H7 (cell line): ENCODE data around the gene CSTPP1. TPM values are rescaled to one million over a fixed set of nuclear protein-coding genes. Genes with fewer than 3 reads are reported as not detected.

ENCODE experiments used
- DNase-seq: peaks from one replicate; pipeline ENCODE4 v3.0.0; 2012
- H3K27me3 ChIP-seq: 2 replicates; pipeline ENCODE4 v1.6.0; 2011; ENCODE audit warnings: mild to moderate bottlenecking, low read length; ENCODE audit not compliant: control insufficient read depth, insufficient read depth
- H3K36me3 ChIP-seq: replicated peaks from 2 replicates; pipeline ENCODE4 v1.5.1; 2011; ENCODE audit warnings: low read length; ENCODE audit not compliant: control insufficient read depth, insufficient read depth
- H3K4me3 ChIP-seq: 2 replicates; pipeline ENCODE4 v1.5.1; 2011; ENCODE audit warnings: low read depth, mild to moderate bottlenecking, control low read depth, low read length, moderate library complexity; ENCODE audit not compliant: insufficient read depth
- total RNA-seq: library from RNA; depleted of rRNA; stranded (reverse); fragments of >200 nt; shearing (Covaris generic); gene quantifications from 2 replicates; pipeline ENCODE4 v1.2.3, GENCODE V29; 2014

Gene CSTPP1
- total RNA-seq, 1 experiment from 2014 or later: 29.3 TPM

- H3K27me3 ChIP-seq: no peaks in the 10 kb centered on the region
- peaks cover 14% of the 10 kb centered on the region for H3K36me3 ChIP-seq
- H3K4me3 ChIP-seq: no peak overlapping the region
- DNase-seq: no peak
Observed at GRCh38 chr11:46900091-46900746, 36.3 kb upstream of the CSTPP1 start.

DNA sequence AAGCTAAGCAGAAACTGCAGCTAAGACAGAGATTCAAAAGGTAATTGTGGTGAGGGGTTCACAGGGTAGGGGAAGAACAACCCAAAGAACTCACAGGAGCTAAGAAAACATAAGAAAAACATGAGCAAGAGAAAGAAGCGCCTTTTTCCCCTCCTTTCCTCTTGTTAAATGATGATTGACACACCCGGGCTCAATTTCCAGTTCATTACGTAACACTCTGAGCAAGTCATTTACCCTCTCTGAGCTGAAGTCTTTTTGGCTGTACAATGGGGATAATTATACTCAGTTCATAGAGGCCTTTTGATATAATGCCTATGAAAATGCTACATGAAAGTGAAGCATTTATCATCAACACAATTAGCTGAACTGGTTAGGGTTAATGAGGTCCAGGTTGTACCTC, 35.4 kb upstream of the CSTPP1 start:
- no peak overlapping the region for H3K4me3 ChIP-seq
- DNase-seq: no peak

DNA sequence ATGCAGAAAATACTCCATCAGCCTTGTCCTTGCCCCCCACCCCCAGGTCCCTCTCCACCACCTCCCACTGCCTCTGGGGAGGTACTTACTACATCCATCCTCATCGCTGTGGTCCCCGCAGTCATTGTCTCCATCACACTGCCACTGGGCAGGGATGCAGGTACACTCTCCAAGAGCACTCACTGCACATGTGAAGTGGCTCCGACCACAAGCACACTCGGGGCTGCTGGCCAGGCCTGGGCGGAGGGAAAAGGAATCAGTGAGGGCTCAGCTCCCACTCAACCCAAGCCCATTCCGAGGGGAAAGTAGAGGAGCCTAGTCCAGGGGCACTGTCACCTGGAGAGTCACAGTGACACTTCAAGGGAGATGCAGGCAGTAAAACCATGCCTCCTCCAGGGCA, 33.9 kb upstream of the CSTPP1 start:
- no peak for DNase-seq
- Histone ChIP-seq H3K4me3 (no peak overlapping the region), H3K36me3 (peaks cover 7% of the 10 kb centered on the region), H3K27me3 (no peaks in the 10 kb centered on the region)

More for the DNA sequence above, 35.4 kb upstream of the CSTPP1 start:
- no peaks in the 10 kb centered on the region for H3K27me3 ChIP-seq
- peaks cover 12% of the 10 kb centered on the region for H3K36me3 ChIP-seq

DNA sequence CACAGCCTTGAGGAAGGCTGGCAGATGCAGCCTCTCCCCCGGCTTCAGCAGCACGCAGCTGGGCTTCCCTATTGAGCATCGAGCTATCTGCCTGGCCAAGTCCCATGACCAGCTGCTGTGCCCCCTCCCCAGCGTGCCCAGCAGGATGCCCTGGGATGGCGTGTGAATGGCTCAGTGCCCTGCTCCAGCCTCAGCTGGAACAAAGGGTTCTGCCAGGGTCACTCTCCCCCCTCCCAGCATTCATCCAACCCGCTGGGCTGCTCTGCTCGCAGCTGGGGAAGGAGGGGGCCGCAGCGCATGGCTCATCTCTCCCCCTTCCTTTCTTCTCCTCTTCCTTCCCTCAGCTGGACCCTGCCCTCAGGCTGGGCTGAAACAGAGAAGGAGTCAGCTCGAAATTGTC, 32.7 kb upstream of the CSTPP1 start:
- Histone ChIP-seq H3K27me3 (no peaks in the 10 kb centered on the region), H3K36me3 (peaks cover 4% of the 10 kb centered on the region), H3K4me3 (no peak overlapping the region)
- peak; percentile 87 for DNase-seq

DNA sequence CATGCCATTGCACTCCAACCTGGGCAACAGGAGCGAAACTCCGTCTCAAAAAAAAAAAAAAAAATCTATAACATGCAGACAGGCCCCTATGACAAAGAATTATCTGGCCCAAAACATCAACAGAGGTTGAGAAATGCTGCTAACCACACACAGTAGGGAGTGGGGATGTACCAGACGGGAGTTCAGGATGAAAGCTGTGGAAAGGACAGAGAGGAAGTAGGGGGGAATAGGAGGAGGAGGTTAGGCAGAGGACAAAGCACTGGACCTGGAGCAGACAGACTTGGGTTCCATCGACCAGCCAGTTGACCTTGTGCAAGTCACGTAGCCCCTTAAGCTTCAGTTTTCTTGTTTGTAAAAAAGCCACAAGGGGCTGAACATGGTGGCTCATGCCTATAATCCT, 30.8 kb upstream of the CSTPP1 start:
- no peaks in the 10 kb centered on the region for H3K27me3 ChIP-seq
- DNase-seq: no peak
- no peaks in the 10 kb centered on the region for H3K36me3 ChIP-seq
- H3K4me3 ChIP-seq: no peak overlapping the region

- Histone ChIP-seq H3K4me3 (no peak overlapping the region), H3K36me3 (no peaks in the 10 kb centered on the region), H3K27me3 (no peaks in the 10 kb centered on the region)
- DNase-seq: peak; percentile 69
Observed at GRCh38 chr11:46906609-46907041, 29.9 kb upstream of the CSTPP1 start.

GRCh38 chr11:46907606-46908005, 29.0 kb upstream of the CSTPP1 start:
- Histone ChIP-seq H3K36me3 (no peaks in the 10 kb centered on the region), H3K27me3 (no peaks in the 10 kb centered on the region), H3K4me3 (no peak overlapping the region)
- no peak for DNase-seq

DNA sequence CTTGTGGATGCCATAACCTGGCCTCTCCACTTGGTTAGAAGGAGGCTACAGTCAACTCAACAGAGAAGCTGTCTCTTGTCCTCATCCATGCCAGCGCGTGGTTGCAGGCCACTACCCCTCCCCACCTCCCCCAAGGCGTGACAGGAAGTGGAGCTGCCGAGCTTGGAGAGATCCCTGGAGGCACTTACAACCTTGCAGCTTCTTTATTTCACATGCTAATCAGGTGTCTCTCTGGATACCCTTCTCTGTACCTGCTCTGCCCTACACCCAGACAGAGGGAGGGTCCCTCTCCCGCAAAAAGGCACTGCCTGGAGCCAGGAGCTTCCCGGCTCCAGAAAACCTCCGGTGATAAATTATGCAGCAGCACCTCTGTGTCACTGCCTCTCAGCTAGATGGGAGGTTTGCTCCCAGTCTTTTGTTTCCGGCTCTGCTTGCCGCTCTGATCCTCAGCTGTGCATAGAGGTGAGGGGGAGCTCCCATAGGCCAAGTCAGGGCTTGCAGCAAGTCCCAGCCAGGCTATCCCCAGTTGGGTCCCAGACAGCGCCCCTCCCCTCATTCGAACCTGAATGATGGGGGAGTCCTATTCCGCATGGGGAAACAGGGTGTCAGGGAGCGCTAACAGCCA, 23.9 kb upstream of the CSTPP1 start:
- Histone ChIP-seq H3K27me3 (peaks cover 8% of the 10 kb centered on the region; the same call in 1 of the 2 replicates), H3K36me3 (no peaks in the 10 kb centered on the region), H3K4me3 (peak overlapping the region; percentile 21)
- peak; percentile 75 for DNase-seq

DNA sequence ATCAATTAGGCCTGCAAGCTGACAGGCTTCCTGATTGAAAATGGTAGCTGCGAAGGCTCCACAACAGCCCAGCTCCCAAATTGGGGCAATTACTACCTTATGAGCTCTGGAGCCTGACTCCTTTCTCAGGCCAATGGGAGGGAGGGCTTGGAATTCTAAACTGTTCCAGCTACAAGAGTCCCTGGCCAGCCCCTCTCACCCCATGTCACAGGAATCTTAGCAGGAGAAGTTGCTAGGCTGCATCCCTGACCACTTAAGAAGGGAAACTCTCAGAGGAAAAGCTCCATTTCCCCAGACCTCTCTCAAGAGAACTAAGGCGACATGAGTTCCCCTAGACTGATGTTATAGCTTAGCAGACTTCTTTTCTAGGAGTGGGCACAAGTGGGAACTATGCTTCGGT, 23.1 kb upstream of the CSTPP1 start:
- peak; percentile 24 for DNase-seq
- H3K27me3 ChIP-seq: peaks cover 10% of the 10 kb centered on the region; the same call in 1 of the 2 replicates
- peak overlapping the region; percentile 21 for H3K4me3 ChIP-seq
- no peaks in the 10 kb centered on the region for H3K36me3 ChIP-seq

DNA sequence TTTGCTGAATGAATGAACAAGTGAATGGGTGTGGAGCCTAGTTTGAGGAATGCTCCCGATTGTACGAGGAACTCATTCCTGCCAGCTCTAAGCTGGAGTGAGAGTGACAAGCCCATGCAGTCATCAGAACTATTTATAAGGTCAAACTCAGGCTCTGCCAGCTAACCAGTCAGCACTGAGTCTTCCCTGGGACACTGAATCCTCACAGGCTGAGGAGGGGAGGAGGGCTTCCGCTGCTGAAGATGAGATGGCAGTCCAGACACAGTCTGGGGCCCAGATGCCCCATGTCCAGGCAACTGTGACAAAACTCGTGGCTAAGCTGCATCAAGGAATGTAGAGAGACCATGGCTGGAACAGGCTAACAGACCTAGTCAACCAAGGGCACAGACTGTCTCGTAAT, 22.2 kb upstream of the CSTPP1 start:
- Histone ChIP-seq H3K4me3 (no peak overlapping the region), H3K27me3 (peaks cover 10% of the 10 kb centered on the region; the same call in 1 of the 2 replicates), H3K36me3 (no peaks in the 10 kb centered on the region)
- DNase-seq: no peak

- DNase-seq: no peak
- no peaks in the 10 kb centered on the region for H3K36me3 ChIP-seq
- no peak overlapping the region for H3K4me3 ChIP-seq
- H3K27me3 ChIP-seq: peaks cover 10% of the 10 kb centered on the region; the same call in 1 of the 2 replicates
Observed at GRCh38 chr11:46914910-46915309, 21.7 kb upstream of the CSTPP1 start.

DNA sequence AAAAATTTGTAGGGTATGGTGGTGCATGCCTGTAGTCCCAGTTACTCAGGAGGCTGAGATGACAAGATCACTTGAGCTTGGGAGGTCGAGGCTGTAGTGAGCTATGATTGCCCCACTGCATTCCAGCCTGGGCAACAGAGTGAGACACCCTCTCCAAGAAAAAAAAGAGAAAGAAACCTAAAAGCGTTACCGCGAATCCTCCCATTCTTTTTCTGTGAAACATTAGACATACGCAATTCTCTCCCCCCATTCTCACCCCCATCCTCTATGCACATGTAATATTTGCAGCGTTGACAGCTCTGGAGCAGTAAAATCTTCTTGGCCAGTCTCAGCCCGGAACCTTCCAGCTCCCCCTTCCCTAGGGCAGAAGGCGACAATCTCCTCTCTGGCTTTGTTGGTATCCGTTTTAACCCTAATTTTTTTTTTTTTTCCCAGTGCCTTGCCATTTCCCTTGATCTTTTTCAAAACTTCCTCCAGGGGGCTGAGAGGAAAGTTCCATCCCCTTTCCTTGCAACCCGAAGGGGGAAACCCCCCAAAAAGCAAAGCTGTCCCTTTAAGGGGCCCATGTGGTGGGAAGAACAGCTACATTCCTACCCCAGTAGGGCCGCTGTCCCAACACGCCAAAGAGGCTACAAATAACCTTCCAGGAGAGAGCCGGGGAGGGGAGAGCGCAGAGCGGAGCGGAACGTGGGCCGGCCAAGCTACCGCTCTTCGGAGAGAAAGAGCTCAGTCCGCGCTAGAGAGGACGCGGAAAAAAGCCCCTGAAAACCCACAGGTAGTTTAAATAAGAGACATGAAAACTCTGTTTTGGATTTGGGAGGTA, 20.1 kb upstream of the CSTPP1 start:
- Histone ChIP-seq H3K4me3 (peak overlapping the region; percentile 76), H3K27me3 (peaks cover 10% of the 10 kb centered on the region; the same call in 1 of the 2 replicates), H3K36me3 (no peaks in the 10 kb centered on the region)
- peak; percentile 86 for DNase-seq

DNA sequence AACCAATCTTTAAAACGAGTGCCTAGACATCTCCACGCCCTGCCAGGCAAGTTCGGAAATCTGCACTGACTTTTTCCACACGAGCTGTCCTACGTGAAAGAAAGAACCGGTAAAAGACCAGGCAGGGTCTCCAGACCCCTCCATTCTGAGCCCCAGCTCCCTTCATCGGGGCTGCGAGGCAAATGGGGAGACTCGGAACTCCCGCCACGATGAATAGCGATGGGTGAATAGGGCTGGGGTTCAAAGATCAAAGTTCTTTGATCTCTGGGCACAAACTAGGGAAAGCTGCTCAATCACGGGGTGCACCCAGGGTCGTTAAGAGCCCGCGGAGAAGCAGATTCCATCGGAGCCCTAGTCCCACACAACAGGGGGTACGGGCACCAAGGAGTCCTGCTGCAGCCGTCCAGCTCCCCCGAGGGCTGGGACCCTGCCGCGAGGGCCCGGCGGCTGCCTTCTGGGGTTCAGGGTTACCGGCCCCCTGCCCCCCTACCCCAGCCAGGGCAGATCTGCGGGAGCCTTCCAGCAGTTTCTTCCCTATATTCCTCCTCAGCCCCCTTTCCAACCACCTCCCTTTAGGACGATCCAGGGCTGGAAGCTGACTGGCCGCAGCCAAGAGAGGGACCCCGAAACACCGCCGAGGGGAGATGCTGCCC, 19.3 kb upstream of the CSTPP1 start:
- peak; percentile 68 for DNase-seq
- Histone ChIP-seq H3K36me3 (no peaks in the 10 kb centered on the region), H3K27me3 (peaks cover 10% of the 10 kb centered on the region; the same call in 1 of the 2 replicates), H3K4me3 (peak overlapping the region; percentile 76)

DNA sequence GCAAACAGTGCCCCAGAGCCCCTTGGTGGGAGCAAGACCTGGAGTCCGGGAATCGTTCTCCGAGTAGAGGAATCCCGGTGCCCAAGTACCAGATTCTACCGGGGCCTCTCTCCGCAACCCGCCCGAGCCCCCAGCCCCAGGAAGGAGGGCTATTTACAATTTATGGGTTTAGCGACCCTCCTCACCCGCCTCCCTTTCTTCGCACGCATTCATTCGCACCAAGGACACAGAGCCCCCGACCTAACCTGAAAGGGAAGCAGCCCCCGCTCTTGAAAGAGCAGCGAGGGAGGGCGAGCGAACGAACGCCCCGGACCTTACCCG, 18.8 kb upstream of the CSTPP1 start:
- Histone ChIP-seq H3K4me3 (peak overlapping the region; percentile 76), H3K27me3 (peaks cover 10% of the 10 kb centered on the region; the same call in 1 of the 2 replicates), H3K36me3 (no peaks in the 10 kb centered on the region)
- peak; percentile 64 for DNase-seq
